H1 (cell line): Measurements from ENCODE around the gene PPP1R3C. TPM values are rescaled to one million over a fixed set of nuclear protein-coding genes. Genes with fewer than 3 reads are reported as not detected.

Source experiments
- CHD7 ChIP-seq: fragments of 300-600 bp; sonication (generic); IDR thresholded peaks from 2 replicates; pipeline ENCODE4 v1.7.1; 2012; ENCODE audit warnings: low read length, moderate library complexity, mild to moderate bottlenecking, inconsistent platforms; ENCODE audit not compliant: insufficient replicate concordance
- KDM1A ChIP-seq: fragments of 200-600, 300-600 bp; sonication (generic); IDR thresholded peaks from 2 replicates; pipeline ENCODE4 v1.7.1; 2016; ENCODE audit warnings: mild to moderate bottlenecking, low read length, borderline replicate concordance
- SIRT6 ChIP-seq: IDR thresholded peaks from one replicate; pipeline ENCODE4 v1.7.1; 2012; ENCODE audit warnings: low read length, inconsistent platforms
- SIX5 ChIP-seq: IDR thresholded peaks from 2 replicates; pipeline ENCODE4 v1.6.1; 2011; ENCODE audit warnings: mild to moderate bottlenecking, low read depth, low read length
- SRF ChIP-seq: IDR thresholded peaks from 2 replicates; pipeline ENCODE4 v1.6.1; 2011; ENCODE audit warnings: mild to moderate bottlenecking, low read depth, low read length, moderate library complexity
- TCF12 ChIP-seq: IDR thresholded peaks from 2 replicates; pipeline ENCODE4 v1.6.1; 2011; ENCODE audit warnings: low read depth, mild to moderate bottlenecking, low read length
- polyA plus RNA-seq, 7 experiments: library from polyadenylated mRNA; depleted of rRNA in 3 of 7; stranded (reverse) in 5 of 7; unstranded in 2 of 7; fragments of >200 nt in 5 of 7; fragments of 200-250 nt in 2 of 7; gene quantifications; 1 replicate in 5 of 7; 2 replicates in 1 of 7; 4 replicates in 1 of 7; pipeline versions ENCODE4 v1.2.1 to v1.2.3, GENCODE V29; 2011 to 2013; ENCODE audit warnings: missing spikeins in 2 of 7, mixed read lengths in 2 of 7
- total RNA-seq: library from RNA; stranded (reverse); fragmentation: NEBNext Ultra II Directional; extraction: Animal tissue kit (Norgen Biotek cat#: 25700); gene quantifications from 2 replicates; pipeline ENCODE4 v1.2.1, GENCODE V29; 2021

PPP1R3C gene
- total and polyA plus RNA-seq, 2 of the 8 experiments (the other 6 are each of a cell fraction or from before 2014, with no cell fraction given), result 1.3 TPM

DNA sequence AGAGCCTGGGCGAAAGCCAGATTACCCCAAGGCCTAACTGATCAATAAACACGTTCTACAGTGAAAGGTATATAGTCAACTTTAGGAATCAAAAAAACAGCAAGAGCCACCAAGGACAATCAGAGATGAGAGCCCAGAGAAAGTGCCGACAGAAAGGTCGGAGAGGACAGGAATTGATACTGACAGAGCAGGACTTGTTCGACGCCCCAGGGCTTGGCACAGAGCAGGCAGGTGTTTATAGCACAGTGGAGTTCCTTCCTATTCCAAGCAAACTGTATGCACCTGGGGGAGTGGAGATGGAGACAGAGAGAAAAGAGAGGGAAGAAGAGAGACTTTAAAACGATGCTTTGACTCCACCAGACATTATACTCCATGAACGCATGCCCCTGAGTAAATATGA is 39.5 kb downstream of the PPP1R3C start (continued):
- no peak for TF ChIP-seq CHD7
- TF ChIP-seq TCF12, result no peak
- TF ChIP-seq KDM1A, result no peak
- TF ChIP-seq SRF, result no peak
- no peak for TF ChIP-seq SIX5
- TF ChIP-seq SIRT6, result no peak
- TF ChIP-seq, all 59 proteins: peak for 0
